ENCODE data around the gene LTBP4. TPM values are rescaled to one million over a fixed set of nuclear protein-coding genes. Genes with fewer than 3 reads are reported as not detected.

LTBP4 gene
- total RNA-seq, 2 donors from 2014 or later: 28.1 to 59.0 TPM

DNA sequence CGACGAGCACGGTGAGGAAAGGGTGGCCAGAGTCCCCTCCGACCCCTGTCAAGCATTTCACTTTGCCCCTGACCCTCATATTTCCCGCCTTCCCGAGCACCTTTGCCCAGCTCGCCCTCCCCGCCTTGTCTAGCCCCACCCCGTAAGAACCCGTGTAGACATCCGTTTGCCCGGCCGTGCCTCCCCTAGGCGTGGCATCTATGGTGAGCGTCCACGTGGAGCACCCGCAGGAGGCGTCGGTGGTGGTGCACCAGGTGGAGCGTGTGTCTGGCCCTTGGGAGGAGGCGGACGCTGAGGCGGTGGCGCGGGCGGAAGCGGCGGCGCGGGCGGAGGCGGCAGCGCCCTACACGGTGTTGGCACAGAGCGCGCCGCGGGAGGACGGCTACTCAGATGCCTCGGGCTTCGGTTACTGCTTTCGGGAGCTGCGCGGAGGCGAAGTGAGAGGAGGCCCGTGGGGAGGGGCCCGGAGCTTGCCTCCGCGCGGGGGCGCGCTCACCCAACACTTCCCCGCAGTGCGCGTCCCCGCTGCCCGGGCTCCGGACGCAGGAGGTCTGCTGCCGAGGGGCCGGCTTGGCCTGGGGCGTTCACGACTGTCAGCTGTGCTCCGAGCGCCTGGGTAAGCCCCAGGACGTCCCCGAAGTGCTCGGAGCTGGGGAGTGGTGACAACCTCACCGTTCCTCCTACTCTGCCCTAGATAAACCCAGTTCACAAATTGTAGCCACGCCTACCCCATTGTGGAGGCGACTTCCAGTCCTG is 4.2 kb downstream of the LTBP4 start:
- Mint-ChIP-seq H3K27ac (peak overlapping the region; percentile 67 to 90), H3K4me3 (peak overlapping the region; percentile 94), H3K27me3 (peaks cover 9 to 14% of the 10 kb centered on the region in 2 donors), H3K9me3 (no peaks in the 10 kb centered on the region), H3K36me3 (no peaks in the 10 kb centered on the region), H3K4me1 (ENCODE audit: low read depth in 2 of 2) (peaks cover 48 to 56% of the 10 kb centered on the region in 2 donors)
- peak; percentile 68 to 81 for ATAC-seq
- DNase-seq (ENCODE audit: low spot score): peak; percentile 89

DNA sequence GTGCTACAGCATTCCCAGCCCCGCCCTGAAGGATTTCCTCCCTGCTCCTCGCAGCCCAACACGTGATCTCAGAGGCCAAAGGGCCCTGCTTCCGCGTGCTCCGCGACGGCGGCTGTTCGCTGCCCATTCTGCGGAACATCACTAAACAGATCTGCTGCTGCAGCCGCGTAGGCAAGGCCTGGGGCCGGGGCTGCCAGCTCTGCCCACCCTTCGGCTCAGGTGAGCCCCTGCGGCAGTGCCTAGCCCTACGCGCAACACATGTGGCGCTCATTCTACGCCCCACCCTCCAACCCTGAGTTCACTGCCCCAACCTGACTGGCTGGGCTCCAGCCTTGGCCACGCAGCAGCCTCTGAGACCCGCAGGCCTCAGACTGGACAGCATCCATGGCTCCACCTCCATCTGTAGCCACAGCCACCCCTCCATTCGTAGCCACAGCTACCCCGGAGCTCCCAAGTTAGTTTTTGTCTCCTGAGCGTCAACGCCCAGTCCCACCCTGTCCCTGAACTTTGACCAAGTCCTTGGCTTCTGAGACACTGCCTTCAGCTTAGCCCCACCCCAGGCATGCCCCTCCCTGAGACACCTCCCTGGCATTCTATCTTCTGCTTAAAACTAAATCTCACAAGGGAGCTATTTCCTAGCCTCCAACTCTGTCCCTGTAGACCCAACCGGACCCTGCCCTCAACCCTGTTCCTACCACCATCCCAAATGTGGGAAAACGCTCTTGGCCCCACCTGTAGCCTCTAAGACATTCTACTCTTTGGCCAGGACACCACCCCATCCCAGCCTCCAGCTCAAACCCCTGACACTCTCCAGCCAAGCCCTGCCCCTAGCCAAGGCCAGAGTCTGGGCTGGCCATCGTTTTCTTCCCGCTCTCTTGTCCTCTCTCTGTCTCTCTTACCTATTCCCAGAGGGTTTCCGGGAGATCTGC is 6.4 kb downstream of the LTBP4 start:
- DNase-seq (ENCODE audit: low spot score) (no peak), ATAC-seq (no peak)
- Mint-ChIP-seq H3K27me3 (no peaks in the 10 kb centered on the region), H3K4me3 (peak overlapping the region; percentile 94), H3K9me3 (no peaks in the 10 kb centered on the region), H3K4me1 (ENCODE audit: low read depth in 2 of 2) (peaks cover 50 to 56% of the 10 kb centered on the region in 2 donors), H3K36me3 (no peaks in the 10 kb centered on the region), H3K27ac (peak overlapping the region; percentile 46 to 68)

DNA sequence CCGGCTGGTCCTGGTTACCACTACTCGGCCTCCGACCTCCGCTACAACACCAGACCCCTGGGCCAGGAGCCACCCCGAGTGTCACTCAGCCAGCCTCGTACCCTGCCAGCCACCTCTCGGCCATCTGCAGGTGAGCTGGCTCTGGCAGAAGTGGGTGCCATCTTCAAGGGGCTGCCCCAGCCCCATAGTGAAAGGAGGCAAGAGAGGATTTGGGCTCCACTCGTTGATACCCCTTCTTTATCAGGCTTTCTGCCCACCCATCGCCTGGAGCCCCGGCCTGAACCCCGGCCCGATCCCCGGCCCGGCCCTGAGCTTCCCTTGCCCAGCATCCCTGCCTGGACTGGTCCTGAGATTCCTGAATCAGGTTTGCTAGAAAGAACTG is 7.1 kb downstream of the LTBP4 start:
- Mint-ChIP-seq H3K27me3 (no peaks in the 10 kb centered on the region), H3K36me3 (no peaks in the 10 kb centered on the region), H3K27ac (peak overlapping the region; percentile 46 to 68), H3K4me1 (ENCODE audit: low read depth in 2 of 2) (peaks cover 51 to 57% of the 10 kb centered on the region in 2 donors), H3K4me3 (peak overlapping the region; percentile 74), H3K9me3 (no peaks in the 10 kb centered on the region)
- DNase-seq (ENCODE audit: low spot score) (no peak), ATAC-seq (no peak)

DNA sequence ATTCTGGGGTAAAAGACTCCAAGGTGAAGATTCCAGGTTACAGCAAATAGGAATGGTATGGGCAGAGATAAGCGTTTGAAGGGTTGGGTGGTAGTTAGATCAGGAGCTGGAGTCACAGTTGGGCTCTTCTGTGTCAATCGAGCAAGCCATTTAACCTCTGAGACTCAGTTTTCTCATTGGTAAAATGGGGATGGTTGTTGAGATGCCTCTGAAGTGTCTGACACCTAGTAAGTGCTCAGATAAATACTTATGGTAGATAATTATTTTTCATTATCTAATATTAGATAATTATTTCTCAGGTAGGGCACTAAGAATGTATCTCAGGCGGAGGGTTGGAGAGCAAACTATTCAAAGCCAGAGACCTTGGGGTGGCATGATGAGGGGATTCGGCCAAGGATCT is 7.8 kb downstream of the LTBP4 start:
- H3K36me3 Mint-ChIP-seq: no peaks in the 10 kb centered on the region
- peak overlapping the region; percentile 74 for H3K4me3 Mint-ChIP-seq
- H3K27ac Mint-ChIP-seq: peak overlapping the region; percentile 68 to 86
- DNase-seq (ENCODE audit: low spot score) (no peak), ATAC-seq (no peak)
- H3K27me3 Mint-ChIP-seq: no peaks in the 10 kb centered on the region
- H3K4me1 Mint-ChIP-seq (ENCODE audit: low read depth in 2 of 2): peaks cover 56 to 59% of the 10 kb centered on the region in 2 donors
- H3K9me3 Mint-ChIP-seq: no peaks in the 10 kb centered on the region

DNA sequence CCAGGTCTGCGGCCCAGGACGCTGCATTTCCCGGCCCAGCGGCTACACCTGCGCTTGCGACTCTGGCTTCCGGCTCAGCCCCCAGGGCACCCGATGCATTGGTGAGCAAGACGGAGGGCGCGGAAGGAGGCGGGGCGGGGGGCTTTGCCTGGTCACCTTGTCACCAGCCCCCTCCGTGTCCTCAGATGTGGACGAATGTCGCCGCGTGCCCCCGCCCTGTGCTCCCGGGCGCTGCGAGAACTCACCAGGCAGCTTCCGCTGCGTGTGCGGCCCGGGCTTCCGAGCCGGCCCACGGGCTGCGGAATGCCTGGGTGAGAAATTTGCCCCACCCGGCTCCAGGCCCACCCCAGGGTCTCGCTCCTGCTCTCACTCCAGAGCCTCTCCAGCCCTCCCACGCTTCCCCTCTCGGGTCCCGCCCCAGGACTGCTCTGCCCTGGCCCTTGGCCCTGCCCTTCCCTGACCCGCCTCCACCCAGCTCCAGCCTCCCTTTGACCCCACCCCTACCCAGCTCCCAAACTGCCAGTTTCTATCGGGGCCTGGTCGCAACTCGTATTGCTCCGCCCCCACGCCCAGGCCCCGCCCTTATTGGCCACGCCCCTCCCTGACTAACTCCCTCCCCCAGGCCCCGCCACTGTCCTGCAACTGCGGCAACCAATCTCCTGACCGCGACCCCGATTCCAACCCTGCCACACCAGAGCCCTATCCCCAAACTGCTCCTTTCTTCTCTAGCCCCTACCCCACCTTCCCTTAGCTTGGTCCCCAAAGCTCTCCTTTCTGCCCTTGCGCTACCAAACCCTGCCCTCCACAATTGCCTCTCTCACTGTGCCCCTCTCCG is 8.6 kb downstream of the LTBP4 start:
- peaks cover 53 to 63% of the 10 kb centered on the region in 2 donors for H3K4me1 Mint-ChIP-seq (ENCODE audit: low read depth in 2 of 2)
- peak; percentile 78 to 81 for ATAC-seq

DNA sequence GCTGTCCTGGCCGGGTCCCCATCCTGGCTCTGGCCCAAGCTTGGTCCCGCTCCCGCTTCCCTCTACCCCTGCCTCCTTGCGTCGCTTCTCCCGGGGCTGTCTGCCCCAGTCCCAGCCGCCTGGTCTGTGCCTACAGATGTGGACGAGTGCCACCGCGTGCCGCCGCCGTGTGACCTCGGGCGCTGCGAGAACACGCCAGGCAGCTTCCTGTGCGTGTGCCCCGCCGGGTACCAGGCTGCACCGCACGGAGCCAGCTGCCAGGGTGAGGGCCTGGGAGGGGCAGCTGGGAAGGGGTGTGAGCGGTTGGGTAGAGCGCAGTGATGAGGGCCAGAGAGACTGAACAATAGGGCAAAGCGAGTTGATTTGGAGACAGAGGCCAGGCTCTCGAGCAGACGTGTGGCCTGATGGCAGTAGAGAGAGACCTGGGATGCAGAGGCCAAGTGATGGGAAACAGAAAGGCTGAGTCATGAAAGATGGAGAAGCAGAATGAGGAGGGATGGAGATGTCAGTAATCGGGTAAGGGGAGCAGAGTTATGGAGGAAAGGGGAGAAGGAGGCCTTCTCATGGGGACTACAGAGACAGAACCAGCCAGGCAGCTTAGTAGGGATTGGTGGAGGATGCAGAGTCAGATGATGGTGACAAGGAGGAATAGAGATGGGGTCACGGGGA is 9.4 kb downstream of the LTBP4 start:
- ATAC-seq (peak in 1 of 2 donors; percentile 7), DNase-seq (ENCODE audit: low spot score) (no peak)
- Mint-ChIP-seq H3K36me3 (no peaks in the 10 kb centered on the region), H3K27ac (peak overlapping the region; percentile 68 to 86), H3K9me3 (no peaks in the 10 kb centered on the region), H3K4me3 (peak overlapping the region; percentile 74), H3K27me3 (no peaks in the 10 kb centered on the region), H3K4me1 (ENCODE audit: low read depth in 2 of 2) (peaks cover 52 to 62% of the 10 kb centered on the region in 2 donors)

More for the DNA sequence above, 8.6 kb downstream of the LTBP4 start:
- H3K4me3 Mint-ChIP-seq: peak overlapping the region; percentile 74
- DNase-seq (ENCODE audit: low spot score): peak; percentile 90
- no peaks in the 10 kb centered on the region for H3K36me3 Mint-ChIP-seq
- peak overlapping the region; percentile 68 to 86 for H3K27ac Mint-ChIP-seq
- H3K9me3 Mint-ChIP-seq: no peaks in the 10 kb centered on the region
- no peaks in the 10 kb centered on the region for H3K27me3 Mint-ChIP-seq

DNA sequence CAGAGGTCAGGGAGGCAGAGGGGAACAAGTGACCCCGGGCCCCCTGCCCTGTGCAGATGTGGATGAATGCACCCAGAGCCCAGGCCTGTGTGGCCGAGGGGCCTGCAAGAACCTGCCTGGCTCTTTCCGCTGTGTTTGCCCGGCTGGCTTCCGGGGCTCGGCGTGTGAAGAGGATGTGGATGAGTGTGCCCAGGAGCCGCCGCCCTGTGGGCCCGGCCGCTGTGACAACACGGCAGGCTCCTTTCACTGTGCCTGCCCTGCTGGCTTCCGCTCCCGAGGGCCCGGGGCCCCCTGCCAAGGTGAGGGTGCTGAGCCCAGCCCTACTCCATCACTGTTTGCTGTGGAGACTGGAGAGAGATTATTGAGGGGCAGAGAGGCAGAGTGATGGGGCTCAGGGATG is 9.9 kb downstream of the LTBP4 start:
- Mint-ChIP-seq H3K9me3 (no peaks in the 10 kb centered on the region), H3K4me3 (peak overlapping the region; percentile 74), H3K27me3 (no peaks in the 10 kb centered on the region), H3K36me3 (no peaks in the 10 kb centered on the region), H3K27ac (peak overlapping the region; percentile 68 to 86), H3K4me1 (ENCODE audit: low read depth in 2 of 2) (peaks cover 46 to 61% of the 10 kb centered on the region in 2 donors)
- no peak for DNase-seq (ENCODE audit: low spot score)
- ATAC-seq: no peak

DNA sequence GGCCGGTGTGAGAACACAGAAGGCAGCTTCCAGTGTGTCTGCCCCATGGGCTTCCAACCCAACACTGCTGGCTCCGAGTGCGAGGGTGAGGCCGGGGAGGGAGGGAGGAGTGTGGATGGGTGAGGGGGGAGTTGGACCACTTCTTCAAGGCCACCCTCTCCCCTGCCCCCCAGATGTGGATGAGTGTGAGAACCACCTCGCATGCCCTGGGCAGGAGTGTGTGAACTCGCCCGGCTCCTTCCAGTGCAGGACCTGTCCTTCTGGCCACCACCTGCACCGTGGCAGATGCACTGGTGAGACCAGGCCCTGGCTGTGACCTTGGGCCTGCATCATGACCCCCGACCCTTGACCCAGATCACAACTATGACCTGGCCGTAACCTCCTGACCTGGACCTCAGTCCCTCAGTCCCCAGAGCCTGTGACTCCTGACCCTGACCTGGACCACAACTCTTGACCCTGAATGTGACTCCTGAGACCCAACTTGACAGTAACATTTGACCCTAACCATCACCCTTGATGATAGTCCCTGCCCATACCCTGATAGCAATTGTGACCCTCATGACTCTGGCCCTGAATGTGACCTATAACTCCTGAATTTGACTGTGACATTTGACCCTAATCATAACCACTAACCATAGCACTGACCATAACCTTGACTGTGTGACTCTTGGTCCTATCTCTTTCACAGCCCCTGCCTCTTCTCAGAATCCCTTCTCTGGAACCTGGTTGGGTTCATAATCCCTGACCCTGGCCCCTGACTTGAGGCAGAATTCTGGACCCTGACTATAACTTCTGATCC is 10.9 kb downstream of the LTBP4 start:
- ATAC-seq (no peak), DNase-seq (ENCODE audit: low spot score) (no peak)
- Mint-ChIP-seq H3K36me3 (no peaks in the 10 kb centered on the region), H3K27ac (no peak overlapping the region), H3K4me1 (ENCODE audit: low read depth in 2 of 2) (peaks cover 46 to 57% of the 10 kb centered on the region in 2 donors), H3K4me3 (peak overlapping the region; percentile 89), H3K27me3 (no peaks in the 10 kb centered on the region), H3K9me3 (no peaks in the 10 kb centered on the region)

DNA sequence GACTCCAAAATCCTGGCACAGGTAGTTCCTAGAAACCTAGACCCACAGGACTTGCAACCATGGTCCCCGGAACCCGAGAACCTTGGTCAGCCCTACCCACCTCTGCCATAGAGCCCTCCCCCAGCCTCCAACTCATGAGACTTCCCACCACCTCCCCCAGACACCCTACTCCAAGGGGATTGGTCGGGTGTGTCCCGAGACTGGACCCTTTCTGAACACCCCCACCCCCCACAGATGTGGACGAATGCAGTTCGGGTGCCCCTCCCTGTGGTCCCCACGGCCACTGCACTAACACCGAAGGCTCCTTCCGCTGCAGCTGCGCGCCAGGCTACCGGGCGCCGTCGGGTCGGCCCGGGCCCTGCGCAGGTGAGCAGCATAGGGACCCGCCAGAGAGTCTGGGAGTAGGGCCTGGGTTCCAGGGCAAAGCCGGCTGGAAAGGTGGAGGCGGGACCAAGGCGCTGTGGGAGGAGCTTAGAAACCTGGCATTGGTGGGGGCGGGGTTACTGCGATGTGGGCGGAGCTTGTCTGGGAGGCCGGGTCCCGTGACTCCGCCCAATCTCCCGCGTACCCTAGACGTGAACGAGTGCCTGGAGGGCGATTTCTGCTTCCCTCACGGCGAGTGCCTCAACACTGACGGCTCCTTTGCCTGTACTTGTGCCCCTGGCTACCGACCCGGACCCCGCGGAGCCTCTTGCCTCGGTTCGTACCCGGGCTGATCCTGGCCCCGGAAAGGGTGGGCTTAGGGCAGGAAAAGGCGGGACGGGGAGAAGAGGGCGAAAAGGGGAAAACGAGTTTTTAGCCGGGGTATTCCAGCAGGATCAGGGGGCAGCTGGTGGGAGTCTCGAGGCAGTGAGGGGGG is 11.9 kb downstream of the LTBP4 start:
- no peaks in the 10 kb centered on the region for H3K36me3 Mint-ChIP-seq
- no peaks in the 10 kb centered on the region for H3K9me3 Mint-ChIP-seq
- ATAC-seq: no peak
- H3K4me1 Mint-ChIP-seq (ENCODE audit: low read depth in 2 of 2): peaks cover 46 to 51% of the 10 kb centered on the region in 2 donors
- H3K4me3 Mint-ChIP-seq: peak overlapping the region; percentile 89
- H3K27ac Mint-ChIP-seq: peak overlapping the region; percentile 62 to 92
- DNase-seq (ENCODE audit: low spot score): peak; percentile 60
- no peaks in the 10 kb centered on the region for H3K27me3 Mint-ChIP-seq

DNA sequence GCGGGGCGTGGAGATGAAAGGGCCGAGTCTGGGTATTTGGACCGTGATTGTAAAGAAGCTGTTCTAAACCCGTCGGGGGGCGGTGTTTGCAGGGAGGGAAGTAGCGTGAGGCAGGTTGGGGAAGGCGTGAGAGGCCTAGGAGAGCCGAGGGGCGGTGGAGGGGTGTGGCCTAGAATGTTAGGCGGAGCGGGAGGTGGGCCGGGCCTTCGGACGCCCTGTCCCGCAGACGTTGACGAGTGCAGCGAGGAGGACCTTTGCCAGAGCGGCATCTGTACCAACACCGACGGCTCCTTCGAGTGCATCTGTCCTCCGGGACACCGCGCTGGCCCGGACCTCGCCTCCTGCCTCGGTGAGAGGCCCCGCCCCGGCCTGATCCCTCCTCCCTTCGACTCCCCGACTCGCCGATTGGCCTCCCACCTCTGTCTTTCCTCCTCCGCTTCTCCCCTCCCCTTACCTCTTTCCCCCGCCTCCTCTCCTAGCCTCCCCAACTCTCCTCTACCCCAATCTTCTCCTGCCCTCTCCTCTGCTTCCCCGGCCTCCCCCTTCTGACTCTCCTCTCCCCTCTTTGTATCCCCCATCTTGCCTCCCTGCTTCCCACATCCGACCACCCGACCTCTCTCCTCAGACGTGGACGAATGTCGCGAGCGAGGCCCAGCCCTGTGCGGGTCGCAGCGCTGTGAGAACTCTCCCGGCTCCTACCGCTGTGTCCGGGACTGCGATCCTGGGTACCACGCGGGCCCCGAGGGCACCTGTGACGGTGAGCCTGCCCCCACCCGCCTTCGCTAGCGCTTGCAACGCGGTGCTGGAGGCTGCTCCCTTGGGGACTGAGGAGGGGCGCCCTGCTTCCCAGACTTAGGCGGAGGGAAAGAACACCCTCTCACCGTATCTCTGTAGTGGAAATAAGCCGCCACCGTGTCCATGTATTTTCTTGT is 12.8 kb downstream of the LTBP4 start:
- peak; percentile 85 for DNase-seq (ENCODE audit: low spot score)
- H3K4me1 Mint-ChIP-seq (ENCODE audit: low read depth in 2 of 2): peaks cover 43 to 46% of the 10 kb centered on the region in 2 donors
- peak overlapping the region; percentile 62 to 92 for H3K27ac Mint-ChIP-seq
- no peaks in the 10 kb centered on the region for H3K9me3 Mint-ChIP-seq
- no peaks in the 10 kb centered on the region for H3K27me3 Mint-ChIP-seq
- peak; percentile 74 to 81 for ATAC-seq
- H3K4me3 Mint-ChIP-seq: peak overlapping the region; percentile 89
- no peaks in the 10 kb centered on the region for H3K36me3 Mint-ChIP-seq

Measured in natural killer cell treated with Interleukin-12 subunit alpha and Interleukin-12 subunit beta and Interleukin-15 and Interleukin-18, amount 100 ng/mL, for 72 hours (primary cell).